NCI-H345 treated with DMSO at 0.1 percent for 48 hours (cell line): ENCODE results near the gene OSBPL2.

Experiments used
- DNase-seq: peaks from one replicate; lab custom pipeline; 2025; ENCODE audit not compliant: unreplicated experiment; lab: John Stamatoyannopoulos, UW

The OSBPL2 gene

DNA sequence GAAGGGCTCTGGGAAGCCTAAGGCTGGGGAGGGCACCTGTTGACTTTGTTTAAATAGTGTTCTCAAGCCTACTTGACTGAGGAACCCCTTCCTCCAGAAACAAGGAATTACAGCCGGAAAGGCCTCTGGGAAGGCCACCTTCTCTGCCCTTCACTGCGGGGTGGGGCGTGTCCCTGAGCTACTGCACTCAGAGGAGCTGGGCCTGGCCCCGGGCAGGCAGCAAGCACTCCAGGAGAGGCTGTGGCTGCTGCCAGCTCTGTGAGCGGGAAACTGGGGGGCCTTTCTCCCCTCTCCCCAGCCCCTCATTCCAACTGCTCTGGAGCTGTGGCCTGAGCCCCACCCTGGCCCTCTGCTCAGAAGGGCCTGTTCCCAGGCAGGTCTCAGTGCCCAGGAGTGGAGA, 4.0 kb upstream of the OSBPL2 start:
- DNase-seq: no peak

GRCh38 chr20:62235001-62235776, 3.1 kb upstream of the OSBPL2 start:
- DNase-seq: no peak

GRCh38 chr20:62235777-62236157, 2.6 kb upstream of the OSBPL2 start:
- no peak for DNase-seq

- DNase-seq: no peak
These were observed 2.1 kb upstream of the OSBPL2 start for GRCh38 chr20:62236200-62236599.

DNA sequence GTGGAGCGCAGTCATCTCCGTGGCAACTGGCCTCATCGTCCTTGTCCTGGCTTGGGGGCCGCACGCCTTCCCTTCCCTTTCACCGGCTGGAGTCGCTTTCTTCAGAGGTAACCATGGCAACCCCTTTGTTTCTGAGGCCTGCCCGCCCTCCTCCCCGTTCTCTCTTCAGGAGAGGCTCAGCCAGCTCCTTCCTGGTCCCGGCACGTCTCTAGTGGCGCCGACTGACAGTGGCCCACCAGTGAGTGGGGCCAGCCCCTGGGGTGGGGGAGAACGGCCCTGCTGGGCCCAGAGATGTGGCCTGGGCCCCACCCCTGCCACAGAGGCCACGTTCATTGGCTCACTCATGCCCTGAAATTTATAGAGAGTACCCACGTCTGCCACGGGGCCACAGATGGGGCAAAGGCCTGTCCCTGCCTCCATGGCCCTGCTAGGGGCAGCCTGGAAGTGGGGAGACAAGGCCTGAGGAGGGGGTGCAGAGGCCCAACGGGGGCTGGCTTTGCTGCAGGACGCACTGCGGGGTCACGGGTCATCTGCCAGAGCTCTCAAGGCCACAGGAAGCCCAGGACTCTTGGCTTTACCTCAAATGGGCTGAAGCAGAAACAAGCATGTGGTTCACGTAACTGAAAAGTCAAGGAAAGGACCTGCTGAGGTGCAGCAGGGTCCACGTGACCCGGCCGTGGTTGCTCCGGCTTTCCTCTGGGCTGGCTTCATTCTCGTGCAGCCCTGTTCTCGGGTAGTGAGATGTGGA, 1.4 kb upstream of the OSBPL2 start:
- DNase-seq: no peak

DNA sequence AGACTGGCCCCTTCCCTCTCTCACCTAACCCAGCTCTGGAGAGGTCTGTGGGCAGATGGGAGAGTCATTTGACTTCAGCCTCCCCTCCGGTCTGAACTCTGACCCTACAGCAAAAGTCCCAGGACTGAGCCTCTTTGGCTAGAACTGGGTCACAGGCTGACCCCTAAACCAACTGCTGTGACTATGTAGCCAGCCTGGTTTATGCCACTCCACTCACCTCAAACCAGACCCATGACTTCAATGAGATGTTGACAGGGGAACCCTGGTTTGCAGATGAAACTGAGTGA, 864 bp upstream of the OSBPL2 start:
- no peak for DNase-seq

- peak; percentile 40 for DNase-seq
These were observed 402 bp downstream of the OSBPL2 start for GRCh38 chr20:62238569-62239277.

GRCh38 chr20:62239278-62239879, 1.1 kb downstream of the OSBPL2 start:
- no peak for DNase-seq

DNA sequence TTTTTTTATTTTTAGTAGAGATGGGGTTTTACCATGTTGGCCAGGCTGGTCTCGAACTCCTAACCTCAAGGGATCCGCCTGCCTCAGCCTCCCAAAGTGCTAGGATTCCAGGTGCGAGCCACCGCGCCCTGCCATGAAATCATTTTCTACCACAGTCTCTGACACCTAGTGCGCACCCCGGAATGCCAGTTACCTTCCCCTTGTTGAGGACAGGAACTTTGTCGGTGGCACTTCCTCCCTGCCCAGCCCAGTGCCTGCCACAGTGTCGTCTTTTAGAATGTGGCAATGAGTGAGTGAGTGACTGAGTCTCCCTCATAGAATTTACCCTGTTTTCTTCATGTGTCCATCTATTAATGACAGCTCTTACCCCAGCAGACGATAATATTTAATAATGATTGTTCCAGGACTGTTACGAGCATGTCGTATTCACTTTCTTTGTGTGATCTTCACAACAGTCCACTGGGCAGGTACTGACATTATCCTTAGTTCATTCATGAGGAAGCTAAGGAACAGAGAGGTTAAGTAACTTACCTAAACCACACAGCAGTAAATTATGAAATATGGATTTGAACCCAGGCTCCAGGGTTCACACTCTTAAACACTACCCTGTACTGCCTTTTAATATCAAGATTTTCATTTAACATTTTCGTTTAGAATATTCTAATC, 1.8 kb downstream of the OSBPL2 start:
- no peak for DNase-seq

GRCh38 chr20:62241506-62241905, 3.2 kb downstream of the OSBPL2 start:
- no peak for DNase-seq

- DNase-seq: no peak
These were observed 3.9 kb downstream of the OSBPL2 start for GRCh38 chr20:62242176-62242575.

- DNase-seq: no peak
These were observed 4.8 kb downstream of the OSBPL2 start for GRCh38 chr20:62243106-62243505.

DNA sequence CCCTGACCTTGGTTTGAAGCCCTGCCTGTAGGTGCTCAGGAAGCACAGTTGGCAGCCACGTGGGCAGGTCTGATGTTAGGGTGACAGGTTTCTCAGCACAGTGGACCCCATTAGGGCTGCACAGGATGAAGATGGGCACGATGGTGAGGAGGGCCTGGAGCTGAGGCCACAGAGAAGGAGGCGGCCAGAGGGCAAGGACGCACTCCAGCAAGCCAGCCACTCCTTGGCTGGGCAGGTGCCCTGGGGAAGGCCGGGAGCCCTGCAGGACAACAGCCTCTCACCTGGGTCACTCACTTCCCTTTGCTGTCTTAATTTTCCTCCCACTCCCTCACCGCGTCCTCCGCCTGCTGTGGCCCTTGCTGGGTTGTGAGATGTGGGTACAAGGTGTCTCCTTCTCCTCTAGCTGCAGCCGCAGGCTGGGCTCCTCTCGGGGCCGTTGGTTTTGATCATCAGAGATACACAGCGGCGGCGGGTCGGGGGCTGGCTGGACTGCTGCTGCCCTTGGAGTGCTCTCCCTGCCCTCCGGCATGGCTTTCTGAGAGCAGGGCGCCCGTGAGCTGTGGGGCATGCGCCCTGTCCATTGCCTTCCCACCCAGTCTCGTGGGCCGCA, 5.7 kb downstream of the OSBPL2 start:
- DNase-seq: no peak

DNA sequence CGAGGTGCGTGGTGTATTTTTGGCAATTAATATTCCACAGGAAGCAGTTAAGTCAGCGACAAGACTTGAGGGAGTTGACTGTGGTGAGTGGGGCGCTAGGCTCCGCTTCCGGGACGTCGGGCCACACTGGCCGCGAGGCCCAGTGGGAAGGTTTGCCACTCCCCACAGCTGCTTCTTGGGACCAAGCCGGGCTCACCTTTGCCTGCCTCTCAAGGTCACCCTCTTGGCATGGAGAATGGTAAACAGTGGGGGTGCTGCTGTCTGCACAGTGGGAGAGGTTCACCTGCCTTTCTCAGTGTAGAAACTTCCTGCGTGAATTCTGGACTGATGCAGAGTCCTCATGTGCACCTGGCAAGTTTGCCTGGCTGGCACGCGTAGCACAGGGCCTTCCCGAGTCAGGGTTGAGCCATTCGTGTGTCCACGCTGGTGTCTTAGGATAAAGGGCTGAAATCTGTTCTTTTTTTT, 6.4 kb downstream of the OSBPL2 start:
- peak; percentile 66 for DNase-seq

DNA sequence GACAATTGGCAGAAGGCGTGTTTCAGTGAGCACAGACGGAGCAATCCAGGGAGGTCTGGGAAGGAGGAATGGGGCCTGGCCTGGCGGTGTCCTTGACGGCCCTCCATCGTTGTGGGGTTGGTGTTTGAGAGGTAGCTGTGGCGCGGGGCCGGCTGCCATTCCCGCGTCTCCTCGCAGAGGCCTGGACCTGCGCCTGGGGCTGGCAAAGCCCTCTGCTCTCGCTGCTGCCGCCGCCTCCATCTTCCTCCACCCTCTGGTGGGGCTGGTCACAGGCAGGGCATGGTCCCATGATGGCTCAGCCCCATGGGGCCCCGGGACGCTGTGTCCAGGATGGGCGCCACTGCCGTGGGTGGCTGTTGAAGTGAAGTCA, 7.6 kb downstream of the OSBPL2 start:
- DNase-seq: no peak

DNA sequence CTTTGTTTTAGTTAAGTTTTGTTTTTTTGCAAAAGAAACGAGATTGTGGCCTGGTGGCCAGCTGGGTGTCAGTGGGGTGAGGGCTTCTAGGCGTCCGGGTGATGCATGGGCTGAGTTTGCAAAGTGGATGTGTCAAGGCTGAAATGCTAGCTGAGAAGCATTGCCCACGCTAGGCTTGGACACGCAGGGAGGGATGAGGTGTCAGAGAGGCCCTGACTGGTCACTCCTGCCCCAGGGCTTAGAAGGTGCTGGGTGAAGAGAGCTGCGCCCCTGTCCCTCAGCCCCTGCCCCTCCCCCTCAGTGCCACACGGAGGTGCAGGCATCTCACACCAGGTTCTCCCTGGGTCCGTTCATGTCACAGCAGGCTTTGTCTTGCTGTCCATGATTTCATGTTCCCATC, 8.1 kb downstream of the OSBPL2 start:
- no peak for DNase-seq

GRCh38 chr20:62246872-62247652, 8.7 kb downstream of the OSBPL2 start:
- DNase-seq: no peak

DNA sequence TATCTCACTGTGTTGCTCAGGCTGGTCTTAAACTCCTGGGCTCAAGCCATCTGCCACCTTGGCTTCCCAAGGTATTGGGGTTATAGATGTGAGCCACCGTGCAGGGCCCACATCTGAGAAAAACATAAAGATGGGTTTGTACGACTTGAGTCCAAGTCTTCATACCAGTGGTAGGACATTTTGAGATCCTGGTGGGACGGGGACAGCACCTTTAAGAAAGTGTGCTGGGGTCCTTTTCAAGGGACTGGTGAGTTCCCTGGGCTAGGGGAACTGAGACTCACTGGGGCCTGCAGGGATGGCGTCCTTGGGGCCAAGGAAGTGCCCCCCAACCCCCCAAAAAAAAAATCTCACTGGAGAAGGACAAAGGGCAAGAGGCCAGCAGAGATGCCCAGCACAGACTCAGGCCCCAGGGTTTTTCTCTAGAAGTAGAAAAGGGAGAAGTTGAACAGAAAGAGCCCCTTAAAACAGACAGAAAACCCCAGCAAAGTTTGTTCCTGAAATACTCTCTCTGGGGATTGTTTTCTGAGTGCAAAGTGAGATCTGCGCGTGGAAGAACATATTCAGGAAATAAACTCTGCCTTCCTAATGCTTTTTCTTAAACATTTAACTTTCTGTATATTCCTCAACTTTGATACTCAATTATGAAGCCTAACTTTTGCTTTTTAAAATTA, 10.7 kb downstream of the OSBPL2 start:
- no peak for DNase-seq

DNA sequence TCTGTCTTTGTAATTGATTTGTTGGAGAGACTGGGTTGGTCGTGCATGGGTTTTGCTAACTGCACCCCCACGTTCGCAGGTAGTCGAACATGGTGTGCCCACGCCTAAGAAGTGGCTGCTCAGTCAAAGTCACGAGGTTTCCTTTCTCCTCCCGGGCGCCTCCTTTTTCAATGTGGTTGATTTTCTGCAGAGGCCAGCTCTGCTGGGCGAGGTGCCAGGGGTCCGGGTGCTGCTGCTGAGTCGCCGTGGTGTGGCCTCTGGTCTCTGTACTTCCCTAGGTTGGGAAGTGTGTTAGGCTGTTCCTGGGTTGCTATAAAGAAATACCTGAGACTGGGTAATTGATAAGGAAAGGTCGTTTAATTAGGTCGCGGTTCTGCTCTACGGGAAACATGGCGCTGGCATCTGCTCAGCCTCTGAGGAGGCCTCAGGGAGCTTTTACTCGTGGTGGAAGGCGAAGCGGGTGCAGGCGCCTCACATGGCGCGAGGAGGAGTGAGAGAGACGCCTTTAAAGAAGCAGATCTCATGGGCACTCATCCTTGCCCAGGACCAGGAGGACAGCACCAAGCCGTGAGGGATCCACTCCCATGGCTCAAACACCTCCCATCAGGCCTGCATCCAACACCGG, 14.1 kb downstream of the OSBPL2 start:
- DNase-seq: no peak
